K562 (cell line): ENCODE data around the gene CNKSR3. TPM values are rescaled to one million over a fixed set of nuclear protein-coding genes. Genes with fewer than 3 reads are reported as not detected.
A peak's percentile ranks its signal among the peaks of the same experiment; 100 is the strongest.

Experiments
- CBFA2T2 ChIP-seq: fragments of 450-650 bp; conservative IDR thresholded peaks from 2 replicates; pipeline ENCODE4 v1.6.1; 2017; ENCODE audit warnings: mild to moderate bottlenecking
- CBX1 ChIP-seq: sonication (generic); IDR thresholded peaks from 2 replicates; pipeline ENCODE4 v1.6.1; 2016; ENCODE audit warnings: antibody characterized with exemption, low read depth, mild to moderate bottlenecking
- CEBPZ ChIP-seq: fragments of 150-350 bp; IDR thresholded peaks from 2 replicates; pipeline ENCODE4 v1.6.1; 2014; ENCODE audit warnings: low read depth, mild to moderate bottlenecking, low read length, borderline replicate concordance
- CHCHD3 ChIP-seq: fragments of 250-450 bp; sonication (Bioruptor Pico); IDR thresholded peaks from 2 replicates; pipeline ENCODE4 v2.1.2; 2022; ENCODE audit warnings: mild to moderate bottlenecking
- E2F1 ChIP-seq: sonication (generic); formaldehyde crosslinking; IDR thresholded peaks from 2 replicates; pipeline ENCODE4 v1.8.1; 2023; ENCODE audit warnings: mild to moderate bottlenecking, missing genetic modification reagents, moderate library complexity
- EP300 ChIP-seq: IDR thresholded peaks from 2 replicates; pipeline ENCODE4 v1.6.1; 2012; ENCODE audit warnings: low read length, improper control_type of control experiment
- HCFC1 ChIP-seq: IDR thresholded peaks from 2 replicates; pipeline ENCODE4 v1.6.1; 2012; ENCODE audit warnings: low read depth, low read length, improper control_type of control experiment
- NFIX ChIP-seq: fragments of 250-450 bp; sonication (Bioruptor Pico); IDR thresholded peaks from 2 replicates; pipeline ENCODE4 v1.4.0; 2020; ENCODE audit warnings: low read depth, mild to moderate bottlenecking, moderate library complexity
- PHTF2 ChIP-seq: fragments of 250-450 bp; sonication (Bioruptor Pico); IDR thresholded peaks from 2 replicates; pipeline ENCODE4 v1.5.0; 2021; ENCODE audit warnings: mild to moderate bottlenecking
- POU5F1 ChIP-seq: fragments of 150-350 bp; IDR thresholded peaks from 2 replicates; pipeline ENCODE4 v1.6.1; 2014; ENCODE audit warnings: borderline replicate concordance, low read length, low read depth, mild to moderate bottlenecking; ENCODE audit not compliant: partially characterized antibody
- RFX7 ChIP-seq: fragments of 250-450 bp; sonication (Bioruptor Pico); IDR thresholded peaks from 2 replicates; pipeline ENCODE4 v1.5.1; 2021; ENCODE audit warnings: mild to moderate bottlenecking
- TRIM28 ChIP-seq: fragments of 450-650 bp; IDR thresholded peaks from 2 replicates; pipeline ENCODE4 v1.6.1; 2017
- ZNF592 ChIP-seq: fragments of 450-650 bp; IDR thresholded peaks from 2 replicates; pipeline ENCODE4 v1.6.1; 2017; ENCODE audit warnings: antibody characterized with exemption, mild to moderate bottlenecking
- ZNF639 ChIP-seq, 2 experiments: fragments of 200-800 bp in 1 of 2; sonication (Bioruptor generic) in 1 of 2; sonication (generic) in 1 of 2; formaldehyde crosslinking in 1 of 2; IDR thresholded peaks in 1 of 2; conservative IDR thresholded peaks in 1 of 2; 2 replicates each; pipeline versions ENCODE4 v1.5.0 to v1.6.1; 2016 to 2020; ENCODE audit warnings: missing compliant biosample characterization in 1 of 2, missing genetic modification characterization in 1 of 2, missing genetic modification reagents in 1 of 2
- ZNF695 ChIP-seq: fragments of 450-650 bp; formaldehyde crosslinking; IDR thresholded peaks from 2 replicates; pipeline ENCODE4 v1.4.0; 2020; ENCODE audit warnings: mild to moderate bottlenecking, moderate library complexity
- polyA plus RNA-seq, 8 experiments: library from polyadenylated mRNA; depleted of rRNA in 4 of 8; stranded (reverse) in 5 of 8; unstranded in 3 of 8; fragments of >200 nt; fragmentation: Nextera tagmentation in 2 of 8; fragmentation: Illumina TruSeq in 1 of 8; extraction: Ambion mirVana in 2 of 8; extraction: Trizol in 1 of 8; gene quantifications; 2 replicates each; pipeline versions ENCODE4 v1.2.1 to v1.2.3, GENCODE V29; 2011 to 2014; ENCODE audit warnings: inconsistent platforms in 1 of 8, missing spikeins in 1 of 8
- total RNA-seq, 7 experiments: library from RNA; depleted of rRNA in 6 of 7; stranded (reverse); fragments of >200 nt in 6 of 7; fragmentation: Illumina TruSeq in 2 of 7; extraction: Trizol in 2 of 7; gene quantifications; 2 replicates each; pipeline versions ENCODE4 v1.2.1 to v1.2.3, GENCODE V29; 2011 to 2021; ENCODE audit warnings: low replicate concordance in 1 of 7
- TF ChIP-seq, protein P1 (sequence below): fragments of 250-450 bp; sonication (Bioruptor Pico); IDR thresholded peaks from 2 replicates; pipeline ENCODE4 v1.5.0; 2022; ENCODE audit warnings: mild to moderate bottlenecking

Gene CNKSR3
- total and polyA plus RNA-seq, 9 of the 15 experiments (the other 6 are each of a cell fraction or from before 2014, with no cell fraction given), result 4.5 to 29.6 (median 9.5) TPM

DNA sequence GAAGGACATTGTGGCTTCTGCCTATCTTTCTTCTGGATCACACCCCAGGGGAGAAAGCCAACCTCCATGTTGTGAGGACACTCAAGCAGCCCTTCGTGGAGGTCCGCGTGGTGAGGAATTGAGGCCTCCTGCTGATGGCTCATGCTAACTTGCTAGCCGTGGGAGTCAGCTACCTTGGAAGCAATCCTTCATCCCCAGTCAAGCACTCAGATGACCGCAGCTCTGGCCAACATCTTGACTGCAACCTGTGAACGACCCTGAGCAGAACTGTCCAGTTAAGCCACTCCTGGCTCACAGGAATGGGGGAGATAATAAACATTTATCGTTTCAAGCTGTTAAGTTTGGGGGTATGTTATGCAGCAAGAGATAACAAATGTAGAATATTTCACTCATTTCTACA lies 10.9 kb upstream of the CNKSR3 start (continued):
- TF ChIP-seq ZNF639 (CRISPR knock-in tag; conservative IDR thresholded peaks at IDR 0.05 in 1 of 2, IDR thresholded peaks at IDR 0.05 in 1 of 2) (no peak), CEBPZ (no peak), ZNF695 (CRISPR knock-in tag) (no peak), TRIM28 (0 out of 2 replicates have a peak, but pooled peaks have one; percentile 65), CHCHD3 (CRISPR knock-in tag) (no peak), NFIX (CRISPR knock-in tag) (no peak), POU5F1 (no peak), EP300 (peak; percentile 37; the same call in 1 of the 2 replicates), RFX7 (CRISPR knock-in tag) (no peak), CBX1 (peak; percentile 29; the same call in 1 of the 2 replicates), HCFC1 (no peak), CBFA2T2 (peak; percentile 57), ZNF592 (0 out of 2 replicates have a peak, but pooled peaks have one; percentile 17), E2F1 (no peak), PHTF2 (CRISPR knock-in tag) (no peak)
- TF ChIP-seq, protein P1, sequence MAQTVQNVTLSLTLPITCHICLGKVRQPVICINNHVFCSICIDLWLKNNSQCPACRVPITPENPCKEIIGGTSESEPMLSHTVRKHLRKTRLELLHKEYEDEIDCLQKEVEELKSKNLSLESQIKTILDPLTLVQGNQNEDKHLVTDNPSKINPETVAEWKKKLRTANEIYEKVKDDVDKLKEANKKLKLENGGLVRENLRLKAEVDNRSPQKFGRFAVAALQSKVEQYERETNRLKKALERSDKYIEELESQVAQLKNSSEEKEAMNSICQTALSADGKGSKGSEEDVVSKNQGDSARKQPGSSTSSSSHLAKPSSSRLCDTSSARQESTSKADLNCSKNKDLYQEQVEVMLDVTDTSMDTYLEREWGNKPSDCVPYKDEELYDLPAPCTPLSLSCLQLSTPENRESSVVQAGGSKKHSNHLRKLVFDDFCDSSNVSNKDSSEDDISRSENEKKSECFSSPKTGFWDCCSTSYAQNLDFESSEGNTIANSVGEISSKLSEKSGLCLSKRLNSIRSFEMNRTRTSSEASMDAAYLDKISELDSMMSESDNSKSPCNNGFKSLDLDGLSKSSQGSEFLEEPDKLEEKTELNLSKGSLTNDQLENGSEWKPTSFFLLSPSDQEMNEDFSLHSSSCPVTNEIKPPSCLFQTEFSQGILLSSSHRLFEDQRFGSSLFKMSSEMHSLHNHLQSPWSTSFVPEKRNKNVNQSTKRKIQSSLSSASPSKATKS (CRISPR knock-in tag), result no peak
